ENCODE data around the gene CEP76. TPM values are rescaled to one million over a fixed set of nuclear protein-coding genes. Genes with fewer than 3 reads are reported as not detected.
"Not testable (repeated sequence)": the region's sequence is repeated elsewhere in the genome, so short reads cannot be mapped to it uniquely, and the experiment has no call there.

CEP76 gene
- polyA plus RNA-seq, 10 donors = 4.5 to 7.6 (median 5.8) TPM

DNA sequence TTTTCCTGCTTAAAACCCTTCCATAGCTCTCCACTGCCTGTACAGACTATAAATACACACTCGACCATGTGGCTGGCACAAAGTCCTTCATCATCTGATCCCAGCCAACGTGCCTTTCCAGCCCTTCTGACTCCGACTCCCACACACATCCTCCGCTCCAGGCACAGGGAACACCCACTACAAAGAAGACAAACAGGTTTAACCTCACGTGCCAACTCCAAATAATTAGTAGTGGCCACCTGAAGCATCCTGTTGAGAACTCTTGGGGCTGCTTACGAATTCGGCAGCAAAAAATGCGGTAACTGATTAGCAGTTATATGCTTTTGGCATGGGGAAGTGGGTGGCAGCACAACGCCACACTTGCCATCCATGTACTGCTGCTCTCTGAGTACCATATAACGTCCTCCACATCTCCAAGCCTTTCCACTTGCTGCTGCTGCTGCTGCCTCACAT is 56.7 kb downstream of the CEP76 start:
- peak in 2 of 3 donors; percentile 24 to 25 for DNase-seq

DNA sequence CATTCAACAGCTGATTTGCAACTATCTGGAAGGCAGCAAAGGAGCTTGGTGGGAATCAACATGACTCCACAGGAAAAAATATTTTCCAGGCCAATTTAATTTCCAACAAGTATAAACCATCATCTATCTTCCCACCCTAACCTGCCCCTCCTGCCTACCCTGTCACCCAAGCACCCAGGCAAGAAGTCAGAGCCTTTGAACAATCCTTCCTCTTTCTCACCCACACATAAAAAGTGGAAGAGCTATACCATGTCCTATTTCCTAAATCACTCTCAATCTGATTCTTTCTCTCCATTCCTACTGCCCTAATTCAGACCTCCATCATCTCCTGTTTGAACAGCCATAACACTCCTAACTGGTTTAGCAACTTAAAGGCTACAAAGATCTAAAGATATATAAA is 57.3 kb downstream of the CEP76 start:
- DNase-seq = no peak

DNA sequence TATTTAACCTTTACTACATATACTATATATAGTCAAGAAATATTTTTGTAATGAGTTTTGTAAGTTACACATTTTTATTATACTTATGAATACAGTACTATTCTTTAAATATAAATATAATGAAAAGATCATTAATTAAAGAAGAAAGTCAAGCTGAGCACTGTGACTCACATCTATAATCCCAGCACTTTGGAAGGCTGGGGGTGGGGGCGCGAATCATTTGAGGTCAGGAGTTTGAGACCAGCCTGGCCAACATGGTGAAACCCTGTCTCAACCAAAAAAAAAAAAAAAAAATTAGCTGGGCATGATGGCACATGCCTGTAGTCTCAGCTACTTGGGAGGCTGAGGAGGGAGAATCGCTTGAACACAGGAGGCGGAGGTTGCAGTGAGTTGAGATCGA is 58.8 kb downstream of the CEP76 start:
- not testable (repeated sequence) for DNase-seq

DNA sequence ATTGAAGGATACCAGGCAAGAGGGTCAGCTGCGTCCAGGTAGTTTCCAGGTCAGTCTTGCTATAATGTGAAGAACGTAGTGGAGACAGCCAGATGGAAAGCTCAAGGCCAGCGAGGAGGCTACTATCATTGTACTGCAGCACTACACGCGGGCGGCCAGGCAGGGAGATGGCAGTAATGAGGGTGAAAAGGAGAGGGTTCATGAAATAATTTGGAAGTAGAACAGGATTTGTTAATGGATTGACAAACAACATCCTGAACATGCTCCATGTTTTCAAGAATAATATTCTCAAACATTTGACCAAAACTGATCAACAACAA is 61.7 kb downstream of the CEP76 start:
- DNase-seq = no peak

DNA sequence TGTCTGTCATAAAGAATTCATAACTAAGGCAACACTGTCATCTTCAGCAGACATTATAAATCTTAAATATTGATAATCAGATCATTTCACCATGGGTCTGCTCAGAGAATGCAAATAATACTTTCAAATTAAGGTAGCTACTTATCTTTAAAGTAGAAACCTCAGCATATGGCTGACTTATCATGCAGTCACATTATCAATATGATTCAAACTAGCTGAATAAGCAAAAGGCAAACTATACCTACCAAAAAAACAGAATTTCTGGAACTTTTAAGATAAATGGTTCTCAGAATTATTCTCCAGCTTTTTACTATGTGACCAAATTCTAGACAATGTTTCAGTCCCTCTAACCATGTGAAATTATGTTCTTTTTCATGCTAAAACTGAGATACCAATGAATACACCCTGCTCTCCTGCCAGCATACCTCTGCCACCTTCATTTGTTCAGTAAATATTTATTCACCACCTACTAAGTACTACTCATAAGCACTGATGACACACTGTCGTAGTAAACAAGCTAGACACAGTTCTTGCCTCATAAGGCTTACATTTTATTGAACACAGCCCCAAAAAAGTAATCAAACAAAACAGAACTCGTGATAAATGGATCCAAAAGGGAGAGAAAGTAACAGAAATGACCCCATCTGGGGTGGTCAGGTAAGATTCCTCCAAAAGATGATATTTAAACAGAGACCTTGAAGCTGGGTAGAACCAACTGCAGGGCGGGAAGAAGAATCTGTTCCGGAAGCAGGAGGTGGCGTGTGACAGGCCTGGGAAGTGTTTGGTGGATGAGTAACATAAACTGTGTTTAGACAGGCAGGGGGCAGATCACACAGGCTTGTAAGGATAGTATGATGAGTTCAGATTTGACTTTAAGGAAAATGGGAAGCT is 62.3 kb downstream of the CEP76 start:
- no peak for DNase-seq

DNA sequence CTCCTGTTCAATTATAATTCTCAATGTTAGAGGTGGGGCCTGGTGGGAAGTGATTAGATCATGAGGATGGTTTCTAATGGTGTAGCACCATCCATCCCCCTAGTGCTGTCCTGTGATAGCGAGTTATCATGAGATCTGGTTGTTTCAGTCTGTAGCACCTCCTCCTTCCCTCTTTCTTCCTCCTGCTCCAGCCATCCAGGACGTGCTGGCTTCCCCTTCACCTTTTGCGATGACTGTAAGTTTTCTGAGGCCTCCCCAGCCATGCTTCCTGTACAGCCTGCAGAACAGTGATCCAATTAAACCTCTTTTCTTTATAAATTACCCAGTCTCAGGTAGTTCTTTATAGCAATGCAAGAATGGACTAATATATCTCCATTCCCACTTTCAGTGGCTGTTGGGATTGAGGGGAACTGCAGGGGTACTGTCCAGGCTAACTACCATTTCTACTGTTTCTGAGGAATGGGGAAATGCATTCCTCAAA is 63.8 kb downstream of the CEP76 start:
- no peak for DNase-seq

DNA sequence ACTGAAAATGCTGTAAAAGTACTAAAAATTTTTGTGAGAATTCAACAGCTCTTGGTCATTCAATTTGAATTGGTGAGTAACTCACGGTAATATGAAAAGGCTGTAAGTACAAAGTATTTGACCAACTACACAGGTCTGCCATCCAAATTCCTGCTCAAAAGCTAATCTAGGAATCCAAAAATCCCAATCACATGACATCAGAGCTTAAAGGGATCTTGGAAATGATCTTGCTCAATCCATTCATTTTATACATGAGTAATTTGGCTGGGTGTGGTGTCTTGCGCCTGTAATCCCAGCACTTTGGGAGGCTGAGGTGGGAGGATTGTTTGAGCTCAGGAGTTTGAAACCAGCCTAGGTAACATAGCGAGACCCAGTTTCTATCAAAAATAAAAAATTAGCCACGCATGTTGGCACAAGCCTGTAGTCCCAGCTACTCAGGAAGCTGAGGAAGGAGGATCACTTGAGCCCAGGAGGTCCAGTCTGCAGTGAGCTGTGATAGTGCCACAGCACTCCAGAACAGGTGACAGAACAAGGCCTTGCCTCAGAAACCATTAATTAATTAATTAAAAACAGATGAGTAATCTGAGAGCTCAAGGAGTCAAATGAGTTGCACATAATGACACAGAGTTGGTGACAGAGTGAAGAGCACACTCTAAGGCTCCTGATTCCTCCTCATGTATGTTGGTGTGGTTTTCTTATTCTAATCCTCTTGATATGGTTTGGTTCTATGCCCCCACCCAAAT is 64.5 kb downstream of the CEP76 start:
- no peak for DNase-seq

DNA sequence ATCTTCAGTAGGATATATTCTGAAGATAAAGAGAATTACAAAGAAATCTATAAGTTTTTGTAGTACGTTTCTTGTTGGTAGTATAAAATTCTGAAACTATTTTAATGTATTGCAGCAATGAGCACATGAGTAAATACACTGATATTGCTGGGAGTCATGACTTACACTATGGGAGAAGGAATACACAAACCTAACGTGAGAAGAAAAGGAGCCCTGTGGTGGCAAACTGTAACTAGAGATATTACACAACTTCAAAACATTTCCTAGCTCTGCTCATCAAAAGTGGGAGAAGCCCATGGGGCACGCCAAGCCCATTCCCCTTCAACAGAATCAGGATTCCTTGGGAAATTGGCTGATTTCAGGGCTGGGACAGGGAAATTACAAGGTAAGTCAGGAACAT is 65.1 kb downstream of the CEP76 start:
- DNase-seq = no peak

DNA sequence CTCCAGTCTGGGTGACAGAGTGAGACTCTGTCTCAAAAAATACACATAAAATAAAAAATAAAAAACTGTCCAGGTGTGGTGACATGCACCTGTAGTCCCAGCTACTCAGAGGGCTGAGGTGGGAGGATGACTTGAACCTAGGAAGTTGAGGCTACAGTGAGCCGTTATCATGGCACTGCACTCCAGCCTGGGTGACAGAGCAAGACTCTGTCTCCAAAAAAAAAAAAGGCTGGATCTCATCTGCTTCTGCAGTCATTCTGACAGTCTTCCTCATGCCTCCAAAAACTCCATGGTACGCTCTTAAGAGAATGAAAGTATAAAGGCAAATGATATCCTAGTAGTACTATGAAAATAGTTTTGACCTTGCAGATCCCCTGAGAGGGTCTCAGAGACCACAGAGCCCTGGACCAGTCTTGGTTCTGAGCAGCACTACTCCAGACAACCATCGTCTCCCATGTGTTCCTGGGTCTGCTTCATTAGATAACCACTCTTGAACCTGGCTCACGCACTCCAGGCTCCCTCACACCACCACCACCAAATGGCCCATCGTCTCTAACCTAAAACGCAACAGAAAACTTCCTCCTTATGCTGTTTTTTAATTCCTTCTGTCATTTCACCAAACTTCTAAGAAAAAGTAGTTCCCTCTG is 70.6 kb downstream of the CEP76 start:
- no peak for DNase-seq

DNA sequence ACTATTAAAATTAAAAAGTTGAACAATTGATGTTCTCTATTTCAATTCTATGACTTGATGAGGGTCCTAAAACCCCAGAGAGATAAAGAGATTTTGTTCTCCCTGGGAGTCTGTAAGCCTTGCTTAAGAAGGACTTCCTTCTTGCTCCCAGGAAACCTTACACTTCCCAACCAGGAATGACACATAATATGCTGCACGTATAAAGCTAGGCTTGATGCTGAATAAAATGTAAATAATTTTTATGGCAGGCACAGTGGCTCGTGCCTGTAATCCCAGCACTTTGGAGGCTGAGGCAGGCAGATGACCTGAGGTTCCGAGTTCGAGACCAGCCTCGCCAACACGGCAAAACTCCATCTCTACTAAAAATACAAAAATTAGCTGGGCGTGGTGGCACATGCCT is 72.4 kb downstream of the CEP76 start:
- DNase-seq = no peak

DNA sequence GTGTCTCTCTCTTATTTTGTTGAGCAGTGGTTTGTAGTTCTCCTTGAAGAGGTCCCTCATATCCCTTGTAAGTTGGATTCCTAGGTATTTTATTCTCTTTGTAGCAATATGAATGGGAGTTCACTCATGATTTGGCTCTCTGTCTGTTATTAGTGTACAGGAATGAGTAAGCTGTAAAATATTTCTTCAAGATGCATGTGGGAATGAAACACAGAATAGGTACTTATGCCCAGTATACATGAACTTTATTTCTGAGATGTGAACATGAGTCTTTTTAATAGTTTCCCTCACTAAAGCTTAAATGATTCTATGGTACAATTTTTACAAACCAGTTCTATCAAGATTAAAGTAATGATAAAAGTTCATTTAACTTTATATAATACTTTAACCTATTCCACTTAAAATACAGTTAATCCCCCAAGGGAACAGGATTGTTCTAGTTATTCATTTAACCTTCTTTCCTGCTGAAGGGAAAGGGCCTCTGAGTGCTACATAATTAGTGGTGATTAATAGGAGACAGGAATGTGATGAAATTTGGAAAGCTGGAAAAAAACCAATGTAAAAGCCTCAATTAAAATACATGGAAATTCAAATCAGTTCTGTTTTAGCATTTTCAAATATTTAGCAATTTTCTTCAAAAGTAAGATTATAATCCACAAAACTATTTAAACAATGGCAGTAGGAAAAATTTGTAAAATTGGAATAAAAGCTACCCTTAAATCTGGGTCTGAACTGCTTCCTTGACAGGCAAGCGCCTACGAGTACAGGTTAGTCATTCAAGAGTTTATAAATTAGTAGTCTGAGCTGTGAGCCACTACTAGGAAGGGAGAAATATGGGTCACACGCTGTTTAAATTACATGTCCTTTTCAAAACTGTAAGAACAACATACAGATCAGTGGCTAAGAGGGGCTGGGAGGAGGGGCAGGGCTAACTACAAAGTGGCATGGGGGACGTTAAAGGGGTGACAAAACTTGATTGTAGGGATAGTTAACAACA is 73.5 kb downstream of the CEP76 start:
- DNase-seq = peak in 1 of 3 donors; percentile 29

DNA sequence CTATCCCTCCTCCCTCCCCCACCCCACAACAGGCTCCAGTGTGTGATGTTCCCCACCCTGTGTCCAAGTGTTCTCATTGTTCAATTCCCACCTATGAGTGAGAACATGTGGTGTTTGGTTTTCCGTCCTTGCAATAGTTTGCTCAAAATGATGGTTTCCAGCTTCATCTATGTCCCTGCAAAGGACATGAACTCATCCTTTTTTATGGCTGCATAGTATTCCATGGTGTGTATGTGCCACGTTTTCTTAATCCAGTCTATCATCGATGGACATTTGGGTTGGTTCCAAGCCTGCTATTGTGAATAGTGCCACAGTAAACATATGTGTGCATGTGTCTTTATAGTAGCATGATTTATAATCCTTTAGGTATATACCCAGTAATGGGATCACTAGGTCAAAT is 75.3 kb downstream of the CEP76 start:
- DNase-seq = not testable (repeated sequence)

DNA sequence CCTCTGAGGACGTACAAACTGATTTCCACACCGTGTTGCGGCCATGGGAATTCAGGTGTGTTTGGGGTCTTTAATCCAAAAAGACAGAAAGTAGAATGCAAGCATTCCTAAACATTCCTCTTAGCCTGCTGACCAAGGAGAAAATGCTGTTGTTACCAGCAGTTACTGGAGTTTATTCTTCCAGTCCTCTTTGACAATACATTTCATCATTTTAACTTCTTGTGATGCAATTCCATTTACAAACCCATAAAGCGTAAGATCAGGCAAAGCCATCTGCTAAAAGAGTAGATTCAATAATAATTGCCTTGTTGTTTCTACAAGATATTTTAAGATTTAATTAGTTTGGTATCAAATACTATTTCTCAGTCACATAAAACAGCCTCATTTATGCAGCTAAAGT is 77.3 kb downstream of the CEP76 start:
- DNase-seq = no peak

Other genes starting within 250 kb of the CEP76 start
- gene SPIRE1, start 44.6 kb downstream of the CEP76 start, polyA plus RNA-seq (ENCODE audit: insufficient read length in 10 of 10) = 10 to 100 TPM in 9 of 10 donors, 1 to 10 TPM in 1; 9.7 to 16.7 (median 13.8) TPM
- 10 to 100 TPM; 47.1 to 56.7 (median 52.4) TPM for gene PSMG2, start 319 bp upstream of the CEP76 start, polyA plus RNA-seq (ENCODE audit: insufficient read length in 10 of 10)
- gene PTPN2, start 181.5 kb upstream of the CEP76 start, polyA plus RNA-seq (ENCODE audit: insufficient read length in 10 of 10) = 10 to 100 TPM; 21.4 to 37.7 (median 30.2) TPM
- 10 to 100 TPM; 24.1 to 32.4 (median 28.1) TPM for gene SEH1L, start 245.3 kb upstream of the CEP76 start, polyA plus RNA-seq (ENCODE audit: insufficient read length in 10 of 10)